T47D (cell line): Measurements from ENCODE around the gene ZBTB7A.

ENCODE experiments used
- DNase-seq, 2 experiments: peaks; one replicate each; pipeline versions ENCODE4 v3.0.0 to v3.0.0-alpha.2; 2011 to 2012; ENCODE audit warnings: low read depth in 1 of 2, low spot score in 1 of 2
- JUND ChIP-seq: IDR thresholded peaks from 2 replicates; pipeline ENCODE4 v1.6.1; 2012; ENCODE audit warnings: low read depth
- in situ Hi-C: cut with HindIII; loops from 2 replicates; pipeline ENCODE4 v1.10.0; 2016; ENCODE audit warnings: low sequenced_read_pairs, low pct_unique_long_range_greater_than_20kb

Gene ZBTB7A

DNA sequence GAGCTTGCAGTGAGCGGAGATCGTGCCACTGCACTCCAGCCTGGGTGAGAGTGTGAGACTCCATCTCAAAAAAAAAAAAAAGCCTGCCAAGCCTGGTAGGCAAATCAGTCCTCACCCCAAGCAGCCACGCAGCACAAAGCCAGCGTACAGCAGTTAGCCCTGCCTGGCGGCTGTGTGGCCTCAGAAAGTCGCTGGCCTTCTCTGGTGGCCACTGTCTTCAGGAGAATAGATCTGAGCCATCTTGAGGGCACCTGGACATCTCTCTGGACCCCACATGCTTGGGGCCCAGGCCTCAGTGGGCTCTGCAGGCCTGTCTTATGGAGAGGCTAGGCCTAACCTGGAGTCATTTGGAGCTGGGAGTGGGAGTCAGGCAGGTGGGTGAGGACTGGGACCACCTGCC is 36.1 kb downstream of the ZBTB7A start:
- in situ Hi-C loops: no loop called here
- TF ChIP-seq JUND: no peak
- no peak for DNase-seq

DNA sequence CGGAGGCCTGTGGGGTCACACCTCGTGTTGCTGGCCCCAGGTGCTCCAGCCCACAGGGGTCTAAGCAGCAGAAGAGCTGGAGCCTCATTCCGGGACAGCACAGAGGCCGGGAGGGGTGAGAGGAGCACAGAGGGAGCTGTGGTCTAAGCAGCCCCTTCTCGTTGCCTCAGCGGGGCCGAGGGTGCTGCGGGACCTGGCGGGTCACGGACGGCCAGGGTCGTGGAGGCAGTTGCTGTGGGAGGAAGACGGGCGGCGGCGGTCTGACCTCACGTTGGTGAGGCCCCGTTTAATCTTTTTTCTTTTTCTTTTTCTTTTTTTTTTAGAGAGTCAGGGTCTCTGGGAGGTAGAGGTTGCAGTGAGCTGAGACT is 37.5 kb downstream of the ZBTB7A start:
- no peak for TF ChIP-seq JUND
- no peak for DNase-seq
- in situ Hi-C loops: no loop called here

GRCh38 chr19:4028334-4029246 is 38.1 kb downstream of the ZBTB7A start:
- in situ Hi-C loops: no loop called here
- no peak for TF ChIP-seq JUND
- no peak for DNase-seq

DNA sequence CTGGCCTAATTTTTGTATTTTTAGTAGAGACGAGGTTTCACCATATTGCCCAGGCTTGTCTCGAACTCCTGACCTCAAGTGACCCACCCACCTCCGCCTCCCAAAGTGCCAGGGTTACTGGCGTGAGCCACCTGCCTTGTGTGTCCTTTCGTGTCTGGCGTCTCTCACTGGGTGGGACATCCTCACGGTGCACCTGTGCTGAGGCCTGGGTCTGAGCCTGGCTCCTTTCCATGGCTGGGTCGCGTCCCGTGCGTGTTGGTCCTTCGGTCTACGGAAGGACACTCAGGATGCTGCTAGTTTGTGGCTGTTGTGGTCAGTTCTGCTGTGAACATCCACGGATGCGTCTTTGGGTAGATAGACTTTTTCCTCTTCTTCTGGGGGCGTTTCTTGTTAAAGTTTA is 39.6 kb downstream of the ZBTB7A start:
- no peak for TF ChIP-seq JUND
- in situ Hi-C loops: no loop called here
- no peak for DNase-seq

DNA sequence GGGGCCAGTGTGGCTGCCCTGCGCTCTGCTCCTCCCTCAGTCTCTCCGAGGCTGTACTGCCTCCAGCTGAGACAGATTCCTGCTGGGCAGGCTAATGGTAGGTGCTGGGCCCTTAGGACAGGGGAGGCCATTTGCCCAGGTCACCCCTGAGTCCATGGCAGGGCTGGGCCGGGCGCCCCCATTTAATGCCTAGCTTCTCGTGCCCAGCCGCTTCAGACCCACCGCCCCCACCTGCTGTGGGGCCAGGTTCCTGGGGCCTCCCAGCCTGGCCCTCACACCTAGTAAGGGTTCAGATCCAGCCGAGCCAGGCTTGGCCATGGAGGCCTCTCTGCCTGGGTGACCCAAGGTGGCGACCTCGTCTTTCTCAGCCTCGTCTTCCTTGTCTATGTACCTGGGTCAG is 41.4 kb downstream of the ZBTB7A start:
- in situ Hi-C loops: no loop called here
- no peak for TF ChIP-seq JUND
- DNase-seq: no peak

- DNase-seq: no peak
- in situ Hi-C loops: no loop called here
- no peak for TF ChIP-seq JUND
These were observed 42.9 kb downstream of the ZBTB7A start for GRCh38 chr19:4023600-4024398.

DNA sequence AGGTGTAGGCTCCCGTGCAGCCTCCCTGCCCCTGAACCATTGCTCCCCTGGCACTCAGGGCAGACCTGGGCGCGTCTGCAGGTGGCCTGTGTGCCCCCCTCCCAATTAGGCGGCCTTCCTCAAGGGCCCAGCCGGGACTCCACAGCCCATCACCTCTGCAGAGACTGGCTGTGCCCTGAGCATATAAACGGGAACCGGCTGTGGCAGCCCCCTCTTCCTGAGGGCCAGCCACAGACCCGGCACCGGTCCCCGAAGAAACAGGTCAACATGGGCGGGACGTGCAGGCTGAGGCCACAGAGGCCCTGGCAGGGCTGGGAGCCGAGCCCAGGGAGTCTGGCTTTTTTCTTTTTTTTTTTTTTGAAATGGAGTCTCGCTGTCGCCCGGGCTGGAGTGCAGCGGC is 47.1 kb downstream of the ZBTB7A start:
- no peak for TF ChIP-seq JUND
- in situ Hi-C loops: no loop called here
- DNase-seq: no peak

DNA sequence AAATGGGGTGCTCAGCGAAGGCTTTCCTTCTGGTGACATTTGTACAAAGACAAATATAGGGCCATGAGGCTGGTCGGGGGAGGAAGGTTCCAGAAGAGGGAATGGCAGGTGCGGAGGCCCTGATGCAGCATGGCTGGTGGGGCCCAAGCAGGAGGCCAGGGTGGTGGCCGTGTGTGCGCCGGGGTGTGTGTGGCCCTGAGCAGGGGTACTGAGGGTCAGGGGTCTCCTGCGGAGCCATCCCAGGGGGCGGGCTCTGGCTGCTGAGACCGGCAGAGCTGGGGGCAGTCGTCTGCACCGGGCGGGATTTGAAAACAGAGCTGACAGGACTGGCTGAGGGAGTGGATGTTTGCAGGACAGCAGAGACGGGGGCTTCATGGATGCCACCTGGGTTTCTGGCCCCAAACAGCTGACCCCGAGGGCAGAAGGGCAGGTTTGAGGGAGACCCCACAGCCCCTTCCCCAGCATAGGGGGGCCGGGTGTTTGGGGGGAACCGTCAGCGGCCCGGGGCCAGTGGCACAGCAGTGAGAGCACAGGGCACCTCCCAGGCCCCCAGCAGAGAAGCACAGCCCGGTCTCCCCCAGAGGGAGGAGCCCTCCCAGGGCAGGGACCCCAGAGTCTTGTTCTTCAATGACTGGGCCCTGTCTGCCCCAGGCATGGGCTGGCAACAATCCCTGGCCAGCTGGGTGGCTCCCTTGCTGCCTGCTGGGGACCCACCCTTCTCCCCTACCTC is 47.8 kb downstream of the ZBTB7A start:
- DNase-seq: no peak
- TF ChIP-seq JUND: no peak
- in situ Hi-C loops: no loop called here

GRCh38 chr19:4018140-4018613 is 48.5 kb downstream of the ZBTB7A start:
- in situ Hi-C loops: no loop called here
- TF ChIP-seq JUND: no peak
- DNase-seq: no peak

DNA sequence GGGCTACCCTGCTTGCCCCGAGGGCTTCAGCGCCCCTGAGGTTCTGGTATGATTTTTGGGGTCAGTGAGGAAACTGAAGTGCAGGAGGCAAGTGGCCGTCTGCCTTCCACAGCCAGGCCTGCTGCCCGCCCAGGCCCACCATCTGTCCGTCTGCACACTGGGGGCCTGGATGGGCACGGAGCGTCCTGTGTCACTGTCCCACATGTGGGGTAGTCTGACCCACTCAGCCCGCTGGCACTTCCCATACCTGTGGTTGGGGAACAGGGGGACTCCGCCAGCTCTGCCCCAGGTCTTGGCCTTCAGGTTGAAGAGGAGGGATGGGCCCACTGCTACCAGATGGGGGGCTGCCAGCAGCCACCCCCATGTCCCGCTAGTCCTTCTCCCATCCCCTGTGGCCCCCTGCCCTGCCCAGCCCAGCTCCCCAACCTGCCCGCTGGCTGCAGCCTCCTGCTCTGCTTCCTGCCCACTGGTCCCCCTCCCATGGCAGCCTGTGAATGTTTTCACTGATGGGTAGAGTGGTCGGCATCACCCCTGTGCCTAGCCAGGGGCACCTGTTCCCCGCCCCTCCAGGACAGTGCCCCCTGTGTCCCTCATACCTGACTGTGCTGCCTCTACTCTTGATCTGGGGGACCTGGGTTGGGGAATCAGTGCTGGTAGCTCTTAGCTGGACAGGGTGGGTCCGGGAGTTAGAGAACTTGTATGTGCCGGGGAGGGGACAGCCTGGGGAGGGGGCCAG is 49.6 kb downstream of the ZBTB7A start:
- in situ Hi-C loops: no loop called here
- DNase-seq: no peak
- TF ChIP-seq JUND: no peak

DNA sequence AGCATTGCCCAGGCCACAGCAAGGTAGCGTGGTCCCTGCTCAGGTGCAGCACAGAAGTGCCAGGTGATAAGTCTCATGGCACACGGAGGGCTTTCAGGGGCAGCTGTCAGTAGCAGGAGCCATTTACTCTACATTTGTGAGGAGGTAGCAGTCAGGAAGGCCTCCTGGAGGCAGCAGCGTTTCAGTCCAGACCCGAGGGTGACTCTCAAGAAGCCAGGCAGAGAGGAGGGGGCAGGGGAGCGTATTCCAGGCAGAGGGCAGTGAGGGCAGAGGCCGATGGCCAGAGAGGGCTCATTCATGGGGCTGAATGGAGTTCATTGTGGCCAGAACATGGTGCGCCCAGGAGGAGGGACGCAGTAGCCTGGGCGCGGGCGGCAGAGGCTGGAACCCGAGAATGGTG is 50.2 kb downstream of the ZBTB7A start:
- no peak for TF ChIP-seq JUND
- in situ Hi-C loops: no loop called here

More for the DNA sequence above, 50.2 kb downstream of the ZBTB7A start:
- DNase-seq: no peak
